Esophagus mucosa (tissue), 1 donor: ENCODE data around the gene DHFR2. TPM values are rescaled to one million over a fixed set of nuclear protein-coding genes. Genes with fewer than 3 reads are reported as not detected.
"Not testable (repeated sequence)": the region's sequence is repeated elsewhere in the genome, so short reads cannot be mapped to it uniquely, and the experiment has no call there.

Experiments used
- ATAC-seq: fragments of 200-7000 bp; cut with Tn5 transposase; one replicate; pipeline ENCODE4 v1.9.1; 2020
- total RNA-seq: library from RNA; stranded (reverse); gene quantifications from one replicate; pipeline ENCODE4 v1.2.4, GENCODE V29; 2023
- donor health status: DM: yes; HTN: yes; CAD: no.

The DHFR2 gene
- total RNA-seq, 1 donor from 2014 or later = 2.2 TPM

GRCh38 chr3:94065122-94065521 lies 2.4 kb upstream of the DHFR2 start:
- ATAC-seq = no peak

GRCh38 chr3:94064243-94064860 lies 1.6 kb upstream of the DHFR2 start:
- ATAC-seq = no peak

DNA sequence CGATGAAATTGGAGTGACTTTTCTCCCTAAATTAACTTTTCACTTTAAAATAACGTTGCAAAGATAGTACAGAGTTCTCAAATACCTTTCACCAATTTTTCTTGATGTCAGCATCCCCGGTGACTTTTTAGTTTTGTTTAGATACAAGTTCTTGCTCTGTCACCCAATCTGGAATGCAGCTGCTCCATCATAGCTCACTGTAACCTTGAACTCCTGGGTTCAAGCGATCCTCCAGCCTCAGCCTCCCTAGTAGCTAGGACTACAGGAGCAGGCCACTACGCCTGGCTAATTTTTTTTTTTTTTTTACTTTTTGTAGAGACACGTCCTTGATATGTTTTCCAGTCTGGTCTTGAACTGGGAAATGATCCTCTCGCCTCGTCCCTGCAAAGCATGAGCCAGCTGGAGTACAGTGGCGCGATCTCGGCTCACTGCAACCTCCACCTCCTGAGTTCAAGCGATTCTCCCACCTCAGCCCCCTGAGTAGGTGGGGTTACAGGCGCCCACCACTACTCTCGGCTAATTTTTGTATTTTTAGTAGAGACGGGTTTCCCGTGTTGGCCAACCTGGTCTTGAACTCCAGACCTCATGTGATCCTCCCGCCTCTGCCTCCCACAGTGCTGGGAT lies 892 bp upstream of the DHFR2 start:
- ATAC-seq = no peak

DNA sequence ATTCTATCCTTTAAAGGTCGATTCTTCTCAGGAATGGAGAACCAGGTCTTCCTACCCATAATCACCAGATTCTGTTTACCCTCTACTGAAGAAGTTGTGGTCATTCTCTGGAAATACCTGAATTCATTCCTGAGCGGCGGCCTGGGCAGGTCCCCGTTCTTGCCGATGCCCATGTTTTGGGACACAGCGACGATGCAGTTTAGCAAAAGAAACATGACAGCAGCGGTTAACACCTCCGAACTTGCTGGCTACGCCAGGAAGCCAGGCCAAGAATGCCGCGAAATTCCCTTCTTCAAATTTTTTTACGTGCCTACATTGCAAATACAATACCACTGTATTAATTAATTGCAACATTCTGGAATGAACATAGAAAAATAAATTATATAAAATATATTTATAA lies 1.4 kb downstream of the DHFR2 start:
- ATAC-seq = no peak

DNA sequence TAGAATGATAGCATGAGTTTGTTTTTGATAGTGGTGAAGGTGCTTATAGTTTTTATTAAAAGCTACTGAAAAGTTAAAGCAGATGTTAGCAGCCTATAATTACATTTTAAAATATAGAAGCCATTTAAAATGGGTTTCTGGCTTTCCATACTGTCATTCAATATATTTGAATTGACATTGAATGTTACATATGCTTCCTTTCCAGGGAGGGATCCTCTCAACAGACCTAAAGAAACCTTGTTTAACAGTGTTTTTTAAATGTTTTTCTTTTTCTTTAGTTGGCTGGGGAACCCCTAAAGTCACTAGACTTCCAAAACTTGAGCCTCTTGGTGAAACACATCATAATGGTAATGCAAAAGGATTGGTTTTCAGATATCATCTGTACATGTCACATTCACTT lies 12.2 kb downstream of the DHFR2 start:
- no peak for ATAC-seq

DNA sequence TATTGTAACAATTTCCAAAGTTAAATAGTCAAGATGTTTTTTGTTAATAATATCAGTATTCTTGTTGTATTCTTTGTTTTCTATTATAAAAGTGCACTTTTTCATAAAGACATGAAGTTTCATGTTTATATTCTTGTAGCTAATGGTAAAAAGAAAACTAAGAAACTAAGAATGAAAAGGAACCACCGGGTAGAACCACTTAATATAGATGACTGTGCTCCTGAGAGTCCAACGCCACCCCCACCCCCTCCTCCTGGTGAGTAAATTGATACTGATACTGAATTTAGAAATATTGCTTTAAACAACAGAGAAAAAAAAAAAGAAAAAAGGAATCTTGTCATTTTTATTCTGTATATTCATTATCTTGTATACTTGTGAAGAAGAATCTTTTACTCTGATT lies 13.4 kb downstream of the DHFR2 start:
- ATAC-seq = no peak

- no peak for ATAC-seq
These were observed 16.2 kb downstream of the DHFR2 start for GRCh38 chr3:94046533-94046932.

GRCh38 chr3:94044100-94044936 lies 18.4 kb downstream of the DHFR2 start:
- ATAC-seq = not testable (repeated sequence)

DNA sequence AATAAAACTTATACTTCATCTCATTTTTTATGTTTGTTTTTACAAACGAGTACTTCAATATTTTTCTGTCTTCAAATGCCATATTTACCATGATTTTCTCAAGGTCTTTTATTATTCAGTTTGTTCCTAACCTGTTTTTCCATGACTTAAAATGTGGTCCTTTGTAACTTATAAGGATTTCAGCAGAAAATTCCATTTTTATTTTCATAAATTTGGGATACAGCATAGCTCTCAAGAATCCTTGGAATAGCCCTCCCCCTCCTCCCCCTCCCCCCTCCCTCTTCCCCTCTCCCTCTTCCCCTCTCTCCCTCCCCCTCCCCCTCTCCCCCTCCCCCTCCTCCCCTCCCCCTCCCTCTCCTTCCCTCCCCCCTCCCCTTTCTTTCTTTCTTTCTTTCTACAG lies 19.4 kb downstream of the DHFR2 start:
- ATAC-seq = no peak

- ATAC-seq = peak; percentile 55
These were observed 25.7 kb downstream of the DHFR2 start for GRCh38 chr3:94036909-94037507.

GRCh38 chr3:94028093-94028837 lies 34.5 kb downstream of the DHFR2 start, which contains the start of gene STX19:
STX19 (minus strand) TSS chr3:94028597; CDS start chr3:94015269, 13,328 bp downstream.
- ATAC-seq = peak; percentile 91

GRCh38 chr3:94026623-94027022 lies 36.1 kb downstream of the DHFR2 start:
- ATAC-seq = no peak

DNA sequence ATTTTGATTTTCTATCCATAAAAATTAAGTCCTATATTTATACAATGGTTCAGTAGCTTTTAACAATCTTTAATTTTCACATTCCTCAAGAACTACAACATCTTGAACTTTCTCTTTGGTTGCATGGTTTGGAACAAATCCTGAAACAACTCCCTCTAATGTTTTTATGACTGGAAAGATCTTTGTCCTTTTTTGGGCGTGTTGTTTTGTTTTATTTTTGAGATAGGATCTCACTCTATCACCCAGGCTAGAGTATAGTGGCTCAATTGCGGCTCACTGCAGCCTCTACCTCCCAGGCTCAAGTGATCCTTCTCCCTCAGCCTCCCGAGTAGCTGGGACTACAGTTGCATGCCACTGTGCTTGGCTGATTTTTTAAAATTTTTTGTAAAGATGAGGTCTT lies 38.3 kb downstream of the DHFR2 start:
- no peak for ATAC-seq

- ATAC-seq = no peak
These were observed 42.4 kb downstream of the DHFR2 start for GRCh38 chr3:94020293-94020692.

- no peak for ATAC-seq
These were observed 43.1 kb downstream of the DHFR2 start for GRCh38 chr3:94019659-94020058.

DNA sequence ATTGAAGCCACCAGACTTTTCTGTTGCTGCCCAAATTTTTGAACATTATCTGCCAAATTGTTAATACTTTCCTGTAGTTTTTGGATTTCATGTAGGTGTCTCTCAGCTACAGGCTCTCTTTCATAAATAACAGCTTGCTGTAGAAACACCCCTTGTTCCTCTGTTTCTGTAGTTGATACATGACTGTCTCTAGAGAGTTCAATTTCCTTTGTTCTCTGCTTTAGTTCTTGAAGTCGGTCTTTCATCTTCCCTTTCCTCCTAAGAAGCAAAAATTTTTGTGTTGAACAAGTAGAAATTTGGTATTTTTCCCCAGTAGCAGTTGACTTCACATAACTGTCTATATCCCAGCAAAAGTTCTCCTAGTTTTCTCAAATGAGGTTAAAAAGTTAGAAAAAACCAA lies 47.7 kb downstream of the DHFR2 start:
- no peak for ATAC-seq

GRCh38 chr3:94012185-94012584 lies 50.5 kb downstream of the DHFR2 start:
- ATAC-seq = no peak

DNA sequence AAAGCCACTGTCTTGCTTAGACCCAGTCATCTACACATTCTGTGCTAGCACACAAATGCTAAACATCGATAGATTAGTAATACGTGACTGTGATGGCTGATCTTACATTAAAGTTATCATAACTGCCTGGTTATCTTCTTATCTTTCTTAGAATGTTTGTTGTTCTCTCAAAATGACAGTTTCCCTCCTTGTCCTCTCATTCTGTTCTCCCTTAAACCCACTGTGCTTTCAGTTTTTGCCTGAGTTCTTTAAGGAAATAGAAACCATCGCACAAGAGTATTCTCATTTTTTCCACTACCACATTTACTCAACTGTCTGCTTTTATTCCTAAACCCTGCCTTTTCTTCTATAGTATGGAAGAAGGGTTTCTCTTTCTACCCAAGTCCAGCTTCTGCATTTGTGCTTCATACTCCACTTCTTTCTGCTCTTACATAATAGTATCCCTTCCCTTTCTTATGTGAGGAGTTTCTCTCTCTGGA lies 51.4 kb downstream of the DHFR2 start:
- ATAC-seq = no peak

- no peak for ATAC-seq
These were observed 53.1 kb downstream of the DHFR2 start for GRCh38 chr3:94009608-94010007.

GRCh38 chr3:94008253-94008652 lies 54.5 kb downstream of the DHFR2 start:
- ATAC-seq = no peak
